SK-N-SH (cell line): ENCODE data around the gene PCBP3. TPM values are rescaled to one million over a fixed set of nuclear protein-coding genes. Genes with fewer than 3 reads are reported as not detected.
"Not testable (repeated sequence)": the region's sequence is repeated elsewhere in the genome, so short reads cannot be mapped to it uniquely, and the experiment has no call there.

ENCODE experiments used
- CTCF ChIA-PET: fragments of 300-600, 350-600 bp; formaldehyde crosslinking; extraction: SDS; loops from one replicate; lab custom pipeline; 2021; lab: Yijun Ruan, JAX
- POLR2A ChIA-PET: fragments of 350-600 bp; sonication (Branson Sonifier 250); formaldehyde crosslinking; extraction: SDS; loops from one replicate; lab custom pipeline; 2020; ENCODE audit warnings: antibody characterized with exemption, inconsistent platforms; lab: Yijun Ruan, JAX
- DNase-seq: peaks from one replicate; pipeline ENCODE4 v3.0.0; 2012
- H2AFZ ChIP-seq: fragments of 200-600 bp; sonication (generic); 2 replicates; pipeline ENCODE4 v1.8.1; 2016; ENCODE audit warnings: antibody characterized with exemption, mild to moderate bottlenecking, low read depth
- H3F3A ChIP-seq: fragments of 200-600 bp; sonication (generic); replicated peaks from 2 replicates; pipeline ENCODE3; 2016; ENCODE audit warnings: antibody characterized with exemption, mild to moderate bottlenecking; ENCODE audit not compliant: insufficient read depth
- H3K27ac ChIP-seq, 2 experiments: fragments of 200-500 bp in 1 of 2; fragments of 200-600 bp in 1 of 2; sonication (Bioruptor generic) in 1 of 2; sonication (generic), shearing (Covaris generic) in 1 of 2; 2 replicates each; pipeline versions ENCODE4 v1.5.1 to v1.6.1; 2014 to 2016; ENCODE audit warnings: low read depth in 2 of 2, inconsistent platforms in 1 of 2, low read length in 1 of 2, mild to moderate bottlenecking in 1 of 2, mixed read lengths in 1 of 2
- H3K27me3 ChIP-seq: fragments of 200-600 bp; sonication (generic), shearing (Covaris generic); 2 replicates; pipeline ENCODE4 v1.6.1; 2016; ENCODE audit warnings: mixed run types; ENCODE audit not compliant: insufficient read depth
- H3K36me3 ChIP-seq, 2 experiments: fragments of 200-500 bp in 1 of 2; fragments of 200-600 bp in 1 of 2; sonication (Bioruptor generic) in 1 of 2; sonication (generic) in 1 of 2; replicated peaks in 1 of 2; 2 replicates each; pipeline versions ENCODE3 to v1.5.1; 2014 to 2016; ENCODE audit warnings: low read length in 1 of 2, mild to moderate bottlenecking in 1 of 2; ENCODE audit not compliant: insufficient read depth in 2 of 2, control insufficient read depth in 1 of 2
- H3K4me1 ChIP-seq, 2 experiments: fragments of 200-500 bp in 1 of 2; fragments of 200-600 bp in 1 of 2; sonication (Bioruptor generic) in 1 of 2; sonication (generic), shearing (Covaris generic) in 1 of 2; 2 replicates each; pipeline versions ENCODE4 v1.5.1 to v1.6.1; 2014 to 2016; ENCODE audit warnings: low read depth in 1 of 2, low read length in 1 of 2, mixed run types in 1 of 2; ENCODE audit not compliant: insufficient read depth in 2 of 2, control insufficient read depth in 1 of 2
- H3K4me2 ChIP-seq: fragments of 200-600 bp; sonication (generic), shearing (Covaris generic); 2 replicates; pipeline ENCODE4 v1.6.1; 2017; ENCODE audit warnings: mixed run types
- H3K4me3 ChIP-seq, 2 experiments: fragments of 200-500 bp in 1 of 2; fragments of 200-600 bp in 1 of 2; sonication (Bioruptor generic) in 1 of 2; sonication (generic), shearing (Covaris generic) in 1 of 2; 2 replicates each; pipeline versions ENCODE4 v1.5.1 to v1.8.1; 2014 to 2016; ENCODE audit warnings: low read depth in 2 of 2, inconsistent platforms in 1 of 2, low read length in 1 of 2, mild to moderate bottlenecking in 1 of 2, mixed read lengths in 1 of 2, moderate library complexity in 1 of 2
- H3K79me2 ChIP-seq: fragments of 200-600 bp; sonication (generic); 2 replicates; pipeline ENCODE4 v1.8.1; 2017; ENCODE audit warnings: mild to moderate bottlenecking; ENCODE audit not compliant: insufficient read depth
- H3K9ac ChIP-seq: fragments of 200-600 bp; sonication (generic); 2 replicates; pipeline ENCODE4 v1.6.1; 2017; ENCODE audit warnings: mixed run types
- H3K9me2 ChIP-seq: fragments of 200-600 bp; sonication (generic); 2 replicates; pipeline ENCODE4 v1.6.1; 2017; ENCODE audit warnings: mixed run types
- H3K9me3 ChIP-seq: fragments of 200-600 bp; sonication (generic); 2 replicates; pipeline ENCODE4 v1.6.1; 2017; ENCODE audit warnings: mixed run types, mild to moderate bottlenecking, moderate library complexity
- H4K20me1 ChIP-seq: fragments of 200-600 bp; sonication (generic); 2 replicates; pipeline ENCODE4 v1.6.1; 2017; ENCODE audit warnings: mild to moderate bottlenecking, mixed run types; ENCODE audit not compliant: insufficient read depth
- EZH2phosphoT487 ChIP-seq: fragments of 200-600 bp; sonication (generic); IDR thresholded peaks from 2 replicates; pipeline ENCODE4 v1.6.1; 2017; ENCODE audit warnings: low read depth, mixed run types, mild to moderate bottlenecking, antibody characterized with exemption, moderate library complexity, borderline replicate concordance
- MEF2A ChIP-seq: IDR thresholded peaks from 2 replicates; pipeline ENCODE4 v1.4.0; 2012; ENCODE audit warnings: low read depth, borderline replicate concordance
- REST ChIP-seq: IDR thresholded peaks from 2 replicates; pipeline ENCODE4 v1.6.1; 2012; ENCODE audit warnings: mild to moderate bottlenecking, low read depth, low read length, moderate library complexity
- RXRA ChIP-seq: IDR thresholded peaks from 2 replicates; pipeline ENCODE4 v1.4.0; 2012; ENCODE audit warnings: low read depth, mild to moderate bottlenecking, borderline replicate concordance
- TAF1 ChIP-seq: IDR thresholded peaks from 2 replicates; pipeline ENCODE4 v1.6.1; 2012; ENCODE audit warnings: low read depth, mild to moderate bottlenecking, low read length, moderate library complexity, borderline replicate concordance
- ZBTB33 ChIP-seq: IDR thresholded peaks from 2 replicates; pipeline ENCODE4 v1.4.0; 2012; ENCODE audit warnings: low read depth, borderline replicate concordance
- WGBS: methylation state at CpG from one replicate; pipeline ENCODE4 v1.1.6; 2017; ENCODE audit warnings: low lambda C conversion rate; 5-methylcytosine and 5-hydroxymethylcytosine counted together
- polyA plus RNA-seq, 3 experiments: library from polyadenylated mRNA; depleted of rRNA; stranded (reverse); fragments of >200 nt; gene quantifications; 2 replicates each; pipeline ENCODE4 v1.2.3, GENCODE V29; 2012

The PCBP3 gene
- polyA plus RNA-seq, 1 of the 3 experiments (the other 2 are of a cell fraction) = 9.5 TPM

DNA sequence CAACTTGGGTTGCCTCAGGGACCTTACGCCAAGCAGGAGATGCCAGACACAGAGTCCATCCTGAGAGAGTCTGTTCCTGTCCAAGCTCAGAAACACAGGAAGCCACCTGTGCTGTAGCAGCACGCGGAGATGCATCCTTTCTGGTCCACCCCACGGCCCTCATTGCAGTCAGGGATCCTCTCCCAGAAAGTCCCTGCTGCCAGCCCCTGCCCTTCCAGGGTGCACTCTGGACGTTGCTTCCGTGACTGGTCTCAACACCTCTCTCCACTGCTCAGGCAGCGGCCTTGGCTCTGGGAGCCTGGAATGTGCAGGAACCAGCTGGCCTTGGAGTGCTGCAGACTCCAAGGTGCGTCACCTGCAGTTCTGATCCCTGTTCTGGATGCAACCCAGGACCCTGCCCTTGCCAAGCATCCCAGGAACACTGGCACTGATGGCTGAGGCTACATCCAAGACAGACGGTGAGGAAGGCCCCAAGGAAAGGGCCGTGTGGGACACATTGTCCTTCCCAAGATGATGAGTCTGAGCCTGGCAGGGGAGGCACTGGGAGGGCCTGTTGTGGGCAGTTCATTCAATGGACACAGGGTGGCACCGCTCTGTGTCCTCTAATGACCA, 316.4 kb downstream of the PCBP3 start:
- H2AFZ ChIP-seq = no peak overlapping the region
- 48% methylated on average over 4 of the region's 11 CpGs for WGBS
- no peaks in the 10 kb centered on the region for H3K27me3 ChIP-seq
- no peak overlapping the region for H3K27ac ChIP-seq
- no peak for DNase-seq
- POLR2A ChIA-PET = no interaction called here
- H3K4me1 ChIP-seq = no peaks in the 10 kb centered on the region
- H3K4me2 ChIP-seq = no peak overlapping the region
- H3K9me3 ChIP-seq = no peaks in the 10 kb centered on the region
- CTCF ChIA-PET = interaction anchor here (2.5 kb wide), 1 partner anchor 11 kb away, joined by 12 read pairs; no protein-coding TSS in a partner anchor
- H3K79me2 ChIP-seq = no peaks in the 10 kb centered on the region
- H3K9ac ChIP-seq = no peak overlapping the region
- H3K36me3 ChIP-seq = no peaks in the 10 kb centered on the region
- H3K4me3 ChIP-seq = no peak overlapping the region
- no peaks in the 10 kb centered on the region for H3F3A ChIP-seq
- no peaks in the 10 kb centered on the region for H3K9me2 ChIP-seq
- H4K20me1 ChIP-seq = no peaks in the 10 kb centered on the region
- no peak for TF ChIP-seq MEF2A
- TF ChIP-seq TAF1 = no peak

- H3K36me3 ChIP-seq, POLR2A ChIA-PET, H4K20me1 ChIP-seq, H3K9me3 ChIP-seq, H3K79me2 ChIP-seq, H3K9me2 ChIP-seq, H3K4me3 ChIP-seq, H3K4me1 ChIP-seq, H3K9ac ChIP-seq, H3K27me3 ChIP-seq, DNase-seq, H3K27ac ChIP-seq, CTCF ChIA-PET, H3F3A ChIP-seq, H2AFZ ChIP-seq, H3K4me2 ChIP-seq: not testable (repeated sequence)
- 7% methylated on average over 1 of the region's 2 CpGs for WGBS
These were observed 317.9 kb downstream of the PCBP3 start for GRCh38 chr21:45961408-45961807.

DNA sequence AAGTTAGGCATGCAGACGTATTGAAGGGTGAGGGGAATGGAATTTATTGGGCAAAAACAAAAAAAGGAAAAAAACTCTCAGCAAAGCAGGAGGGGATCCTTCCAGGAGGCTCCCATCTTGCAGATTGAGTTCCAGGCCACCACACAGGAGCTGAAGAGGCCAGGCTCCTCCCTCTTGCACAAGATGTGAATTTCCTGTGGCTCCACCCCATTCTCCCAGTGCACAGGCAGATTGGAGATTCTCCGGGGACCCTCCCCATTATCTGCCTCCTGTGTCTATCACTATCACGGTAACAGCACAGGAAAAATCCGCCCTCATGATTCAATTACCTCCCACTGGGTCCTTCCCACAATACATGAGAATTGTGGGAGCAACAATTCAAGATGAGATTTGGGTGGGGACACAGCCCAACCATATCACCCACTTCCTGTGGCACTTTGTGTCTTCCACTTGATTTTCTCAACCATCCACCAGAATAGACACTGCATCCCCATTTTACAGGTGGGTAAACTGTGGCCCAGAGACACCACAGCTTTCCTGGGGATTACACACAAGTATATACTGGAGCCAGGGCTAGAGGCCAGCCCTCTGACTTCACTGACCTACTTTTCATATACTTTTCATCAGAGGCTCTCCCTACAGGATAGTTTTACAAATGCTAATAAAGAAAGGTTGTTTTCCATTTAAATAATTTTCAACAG, 319.2 kb downstream of the PCBP3 start:
- Histone ChIP-seq H3K79me2 (no peaks in the 10 kb centered on the region), H4K20me1 (no peaks in the 10 kb centered on the region), H2AFZ (no peak overlapping the region), H3K36me3 (no peaks in the 10 kb centered on the region), H3F3A (no peaks in the 10 kb centered on the region), H3K27me3 (no peaks in the 10 kb centered on the region), H3K9ac (no peak overlapping the region), H3K4me1 (no peaks in the 10 kb centered on the region), H3K9me3 (no peaks in the 10 kb centered on the region), H3K27ac (no peak overlapping the region), H3K4me3 (no peak overlapping the region), H3K9me2 (no peaks in the 10 kb centered on the region), H3K4me2 (no peak overlapping the region)
- no peak for DNase-seq
- TF ChIP-seq MEF2A = no peak
- TF ChIP-seq EZH2phosphoT487 = no peak
- TF ChIP-seq REST = no peak
- TF ChIP-seq ZBTB33 = no peak
- no peak for TF ChIP-seq RXRA
- WGBS = 20% methylated on average over 4 of the region's 4 CpGs
- POLR2A ChIA-PET = no interaction called here
- CTCF ChIA-PET = interaction anchor here (2.7 kb wide), 1 partner anchor 10 kb away, joined by 9 read pairs; no protein-coding TSS in a partner anchor
